K562 treated with DMSO at 1 percent for 12 hours (cell line): ENCODE data around the gene DAZAP2. TPM values are rescaled to one million over a fixed set of nuclear protein-coding genes. Genes with fewer than 3 reads are reported as not detected.

Experiments
- total RNA-seq: library from RNA; unstranded; fragments of 300-600 nt; gene quantifications from 2 replicates; pipeline ENCODE4 v1.2.3, GENCODE V29; 2022; ENCODE audit not compliant: insufficient read depth

DAZAP2 gene, protein sequence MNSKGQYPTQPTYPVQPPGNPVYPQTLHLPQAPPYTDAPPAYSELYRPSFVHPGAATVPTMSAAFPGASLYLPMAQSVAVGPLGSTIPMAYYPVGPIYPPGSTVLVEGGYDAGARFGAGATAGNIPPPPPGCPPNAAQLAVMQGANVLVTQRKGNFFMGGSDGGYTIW
- 136 and 326 TPM in 2 replicates for total RNA-seq

DNA sequence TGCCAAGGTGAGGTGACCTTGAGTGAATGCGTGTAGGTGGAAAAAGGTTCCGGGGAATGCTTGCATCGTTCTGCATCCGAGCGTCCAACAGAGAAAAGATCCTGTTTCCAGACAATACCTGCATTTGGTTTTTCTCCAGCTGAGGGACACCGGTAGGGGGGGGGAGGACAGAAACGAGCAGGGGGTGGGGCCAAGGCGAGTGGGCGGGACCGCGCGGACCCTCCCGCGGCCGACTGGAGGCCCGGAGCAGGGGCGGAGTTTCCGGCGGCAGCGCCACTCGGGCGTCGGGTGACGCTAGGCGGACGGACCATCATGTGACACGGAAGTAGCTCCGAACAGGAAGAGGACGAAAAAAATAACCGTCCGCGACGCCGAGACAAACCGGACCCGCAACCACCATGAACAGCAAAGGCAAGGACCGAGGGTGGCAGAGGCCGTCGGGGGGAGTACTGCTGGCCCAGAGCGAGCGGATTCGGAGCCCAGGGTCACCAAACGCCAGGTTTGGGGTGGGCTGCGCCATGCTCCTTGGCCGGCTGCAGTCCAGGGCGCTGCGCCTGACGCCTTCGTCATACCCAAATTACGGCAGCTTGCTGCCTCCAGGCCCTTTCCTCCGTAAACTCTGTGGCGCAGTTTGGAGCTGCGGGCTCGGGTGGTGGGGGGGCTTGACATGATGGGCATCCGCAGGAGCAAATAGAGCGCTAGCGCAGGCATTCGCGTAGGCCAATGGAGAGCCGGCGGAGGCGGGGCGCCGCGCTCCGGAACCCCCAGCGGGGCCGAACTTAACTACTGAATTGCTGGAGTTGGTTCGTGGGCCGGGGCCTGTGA lies at the start of gene DAZAP2:
DAZAP2 (plus strand) TSS at position 317 of the 825 bp plus-strand sequence; CDS start at position 399, 82 bp downstream.

DNA sequence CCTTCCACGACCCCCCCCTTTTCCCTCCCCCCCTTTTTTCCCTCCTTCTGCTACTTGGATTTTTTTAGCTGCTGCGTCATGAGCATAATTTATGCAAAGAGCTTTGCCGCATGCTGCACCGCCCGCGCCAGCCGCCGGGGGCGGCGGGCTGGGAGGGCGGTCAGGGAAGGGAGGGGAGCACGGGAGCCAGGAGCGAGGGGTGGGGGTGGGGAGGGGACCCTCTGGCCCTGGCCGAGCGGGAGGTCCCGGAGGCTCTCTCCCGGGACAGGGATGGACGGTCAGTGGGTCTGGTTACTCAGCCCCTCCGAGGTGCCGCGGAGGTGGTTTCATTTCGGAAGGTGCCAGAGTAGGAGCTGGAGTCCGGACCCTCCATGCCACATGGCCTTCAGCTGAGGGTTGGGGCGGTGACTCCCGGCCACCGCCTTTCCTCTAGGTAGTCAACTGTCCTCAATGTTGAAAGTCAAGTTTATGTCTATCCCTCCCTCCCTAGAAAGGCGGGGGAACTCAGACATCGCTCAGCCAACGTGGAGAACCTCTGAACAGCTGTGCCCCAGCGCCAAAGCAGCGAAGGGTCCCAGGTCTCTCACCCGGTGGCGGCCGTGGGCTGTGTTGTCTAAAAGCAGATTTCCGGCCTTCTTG lies 20.5 kb upstream of the DAZAP2 start, which contains the start of gene POU6F1:
POU6F1 (minus strand) TSS at position 95 of the 639 bp plus-strand sequence. CDS start 11,226 bp downstream, outside the sequence.

DNA sequence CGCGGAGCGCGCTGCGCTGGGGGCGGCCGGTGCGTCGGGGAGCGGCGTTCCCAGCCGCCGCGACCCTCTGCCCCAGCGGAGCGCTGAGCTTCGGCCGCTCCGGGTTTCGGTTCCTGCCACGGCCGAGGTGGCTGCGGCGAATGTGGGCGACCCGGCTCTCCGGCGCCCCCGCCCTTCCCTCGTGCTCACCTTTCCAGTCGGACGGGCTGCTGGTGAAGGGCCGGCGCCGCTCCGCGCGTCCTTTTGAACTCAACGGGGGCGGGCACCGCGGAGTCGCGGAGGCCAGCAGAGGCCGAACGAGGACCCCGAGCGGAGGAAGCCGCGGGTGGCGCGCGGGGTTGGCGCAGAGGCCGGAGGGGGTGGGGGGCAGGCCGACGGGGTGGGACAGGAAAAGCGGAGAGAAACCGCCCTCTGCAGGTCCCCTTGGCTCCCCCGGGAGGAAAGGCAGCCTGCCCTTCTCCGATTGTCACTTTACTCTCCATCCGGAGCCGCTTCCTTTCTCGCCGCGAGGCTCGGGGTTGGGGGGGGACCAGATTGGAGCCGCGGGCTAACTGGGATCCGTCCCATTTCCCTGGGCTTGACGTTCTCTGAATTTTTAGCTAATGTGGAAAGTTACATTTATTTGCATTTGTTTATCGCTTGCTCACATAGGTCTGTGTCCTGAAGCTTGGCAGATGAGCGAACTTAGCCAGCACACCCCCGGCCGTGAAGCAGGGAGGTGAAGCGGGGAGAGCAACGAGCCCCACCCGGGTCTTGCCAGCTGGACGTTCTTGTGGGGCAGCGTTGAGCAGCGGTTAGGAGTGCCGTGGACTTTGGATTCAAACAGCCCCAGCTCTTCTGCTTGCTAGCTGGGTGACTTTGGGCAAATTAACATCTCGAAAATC lies 31.7 kb downstream of the DAZAP2 start, which contains the start of gene SMAGP:
SMAGP (minus strand) TSS at position 349 of the 884 bp plus-strand sequence. CDS start 1,137 bp downstream, outside the sequence.

Other genes starting within 250 kb of the DAZAP2 start
- 8.9 and 32.9 TPM in 2 replicates for gene SLC11A2, start 212.4 kb upstream of the DAZAP2 start, total RNA-seq
- gene LETMD1, start 190.5 kb upstream of the DAZAP2 start, total RNA-seq: 106 and 151 TPM in 2 replicates
- gene CSRNP2, start 155.2 kb upstream of the DAZAP2 start, total RNA-seq: 8.3 and 25.6 TPM in 2 replicates
- gene TFCP2, start 65.7 kb upstream of the DAZAP2 start, total RNA-seq: 8.0 and 17.6 TPM in 2 replicates
- gene POU6F1, start 20.8 kb upstream of the DAZAP2 start, total RNA-seq: 1.9 and 2.8 TPM in 2 replicates
- gene SMAGP, start 31.6 kb downstream of the DAZAP2 start, total RNA-seq: 25.1 and 29.9 TPM in 2 replicates
- 0.42 TPM in 1 of 2 replicates, not detected in the other for gene BIN2, start 85.3 kb downstream of the DAZAP2 start, total RNA-seq
- not detected in 2 replicates for gene CELA1, start 107.9 kb downstream of the DAZAP2 start, total RNA-seq
- 1.7 and 7.1 TPM in 2 replicates for gene GALNT6, start 152.6 kb downstream of the DAZAP2 start, total RNA-seq
- gene SLC4A8, start 186.0 kb downstream of the DAZAP2 start, total RNA-seq: not detected in 2 replicates